ENCODE data around the gene CDH20. TPM values are rescaled to one million over a fixed set of nuclear protein-coding genes. Genes with fewer than 3 reads are reported as not detected.

The CDH20 gene
- total RNA-seq, 4 donors from 2014 or later, result 0.83 to 5.5 (median 2.0) TPM

GRCh38 chr18:61589724-61590065, 256.5 kb downstream of the CDH20 start:
- Histone ChIP-seq H3K9me3 (no peaks in the 10 kb centered on the region), H3K27me3 (no peaks in the 10 kb centered on the region), H3K36me3 (no peaks in the 10 kb centered on the region), H3K4me1 (no peaks in the 10 kb centered on the region), H3K4me3 (no peak overlapping the region), H3K27ac (no peak overlapping the region)
- DNase-seq, result no peak
- no peak for TF ChIP-seq POLR2A (IDR thresholded peaks at IDR 0.05)
- TF ChIP-seq CTCF (IDR thresholded peaks at IDR 0.05), result no peak

- Histone ChIP-seq H3K4me3 (no peak overlapping the region), H3K4me1 (no peaks in the 10 kb centered on the region), H3K27me3 (no peaks in the 10 kb centered on the region), H3K36me3 (no peaks in the 10 kb centered on the region), H3K9me3 (no peaks in the 10 kb centered on the region), H3K27ac (no peak overlapping the region)
- no peak for DNase-seq
- no peak for TF ChIP-seq CTCF (IDR thresholded peaks at IDR 0.05)
- TF ChIP-seq POLR2A (IDR thresholded peaks at IDR 0.05), result no peak
Measured at GRCh38 chr18:61591253-61591652, 258.0 kb downstream of the CDH20 start.

- DNase-seq, result no peak
- Histone ChIP-seq H3K4me1 (no peaks in the 10 kb centered on the region), H3K27ac (no peak overlapping the region), H3K27me3 (no peaks in the 10 kb centered on the region), H3K4me3 (no peak overlapping the region), H3K9me3 (no peaks in the 10 kb centered on the region), H3K36me3 (no peaks in the 10 kb centered on the region)
- TF ChIP-seq CTCF (IDR thresholded peaks at IDR 0.05) (no peak), POLR2A (IDR thresholded peaks at IDR 0.05) (no peak)
Measured at GRCh38 chr18:61595615-61596251, 262.5 kb downstream of the CDH20 start.

GRCh38 chr18:61596296-61596695, 263.1 kb downstream of the CDH20 start:
- no peak overlapping the region for H3K4me3 ChIP-seq
- no peaks in the 10 kb centered on the region for H3K27me3 ChIP-seq
- no peaks in the 10 kb centered on the region for H3K36me3 ChIP-seq
- H3K27ac ChIP-seq, result no peak overlapping the region
- no peak for DNase-seq
- TF ChIP-seq CTCF (IDR thresholded peaks at IDR 0.05), result no peak
- no peaks in the 10 kb centered on the region for H3K4me1 ChIP-seq
- no peaks in the 10 kb centered on the region for H3K9me3 ChIP-seq

GRCh38 chr18:61597316-61597715, 264.1 kb downstream of the CDH20 start:
- no peak overlapping the region for H3K4me3 ChIP-seq
- no peaks in the 10 kb centered on the region for H3K36me3 ChIP-seq
- H3K27me3 ChIP-seq, result no peaks in the 10 kb centered on the region
- no peak for TF ChIP-seq CTCF (IDR thresholded peaks at IDR 0.05)
- TF ChIP-seq POLR2A (IDR thresholded peaks at IDR 0.05), result no peak
- DNase-seq, result no peak
- H3K4me1 ChIP-seq, result no peaks in the 10 kb centered on the region
- H3K27ac ChIP-seq, result no peak overlapping the region
- H3K9me3 ChIP-seq, result no peaks in the 10 kb centered on the region

- H3K9me3 ChIP-seq, result no peaks in the 10 kb centered on the region
- H3K36me3 ChIP-seq, result no peaks in the 10 kb centered on the region
- H3K27ac ChIP-seq, result no peak overlapping the region
- H3K4me3 ChIP-seq, result no peak overlapping the region
- TF ChIP-seq CTCF (IDR thresholded peaks at IDR 0.05), result no peak
- no peak for TF ChIP-seq POLR2A (IDR thresholded peaks at IDR 0.05)
- no peaks in the 10 kb centered on the region for H3K4me1 ChIP-seq
- DNase-seq, result no peak
- no peaks in the 10 kb centered on the region for H3K27me3 ChIP-seq
Measured at GRCh38 chr18:61600422-61600821, 267.2 kb downstream of the CDH20 start.

Data from Peyer's patch (tissue), 4 donors.